NCI-H446 (cell line): ENCODE data around the gene CRAT.
"Not testable (repeated sequence)": the region's sequence is repeated elsewhere in the genome, so short reads cannot be mapped to it uniquely, and the experiment has no call there.

Experiments
- DNase-seq, 2 experiments: peaks; one replicate each; lab custom pipeline; 2025; lab: John Stamatoyannopoulos, UW

Gene CRAT

DNA sequence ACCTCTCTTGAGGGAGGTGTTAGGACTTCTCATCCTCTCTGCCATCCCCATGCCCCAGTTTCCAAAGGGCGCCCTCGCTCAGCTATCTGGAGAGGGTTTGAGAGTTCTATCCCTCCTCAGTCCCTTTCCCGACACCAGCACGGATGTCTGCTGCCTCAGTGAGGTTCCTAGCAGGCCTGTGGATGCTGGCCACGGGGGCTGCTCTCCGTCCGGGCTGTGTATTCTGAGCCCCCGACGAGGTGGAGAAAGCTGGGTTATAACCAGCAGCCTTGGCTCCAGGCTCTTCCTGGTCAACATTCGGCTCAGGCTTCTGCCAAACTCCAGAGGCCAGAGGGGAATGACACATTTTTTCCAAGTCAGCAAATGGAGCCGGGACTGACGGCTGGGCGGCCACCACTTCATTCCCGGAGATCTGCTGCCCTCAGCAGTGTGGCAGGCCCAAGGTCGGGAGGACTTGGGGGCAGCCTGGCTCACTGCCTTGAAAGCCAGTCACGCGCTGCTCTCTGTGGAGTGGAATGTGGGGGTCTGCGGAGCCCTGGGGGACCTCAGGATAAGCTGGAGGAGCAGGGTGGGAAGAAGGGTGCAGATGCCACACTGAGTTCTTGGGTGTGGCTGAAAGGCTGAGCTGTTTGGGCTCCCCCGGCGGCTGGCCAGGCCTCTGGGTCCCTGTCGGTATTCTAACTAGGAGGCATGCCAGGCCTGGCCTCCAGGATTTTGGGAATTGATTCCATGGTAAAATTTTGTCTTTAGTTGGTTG is 28.1 kb upstream of the CRAT start:
- DNase-seq: no peak

DNA sequence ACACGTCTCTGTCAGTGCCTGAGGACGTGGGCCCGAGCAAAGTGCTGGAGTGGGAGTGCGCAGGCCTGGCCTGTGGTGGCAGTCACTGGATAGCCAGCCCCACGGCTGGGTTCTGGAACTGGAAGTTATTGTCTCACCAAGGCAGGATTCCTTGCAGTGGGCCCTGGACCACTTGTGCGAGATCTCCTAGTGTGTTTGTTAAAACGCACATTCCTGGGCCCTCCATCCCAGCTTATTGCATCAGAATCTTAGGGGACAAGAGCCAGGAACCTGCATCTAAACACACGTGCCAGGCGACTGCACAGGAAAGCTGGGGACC is 27.5 kb upstream of the CRAT start:
- DNase-seq: no peak

DNA sequence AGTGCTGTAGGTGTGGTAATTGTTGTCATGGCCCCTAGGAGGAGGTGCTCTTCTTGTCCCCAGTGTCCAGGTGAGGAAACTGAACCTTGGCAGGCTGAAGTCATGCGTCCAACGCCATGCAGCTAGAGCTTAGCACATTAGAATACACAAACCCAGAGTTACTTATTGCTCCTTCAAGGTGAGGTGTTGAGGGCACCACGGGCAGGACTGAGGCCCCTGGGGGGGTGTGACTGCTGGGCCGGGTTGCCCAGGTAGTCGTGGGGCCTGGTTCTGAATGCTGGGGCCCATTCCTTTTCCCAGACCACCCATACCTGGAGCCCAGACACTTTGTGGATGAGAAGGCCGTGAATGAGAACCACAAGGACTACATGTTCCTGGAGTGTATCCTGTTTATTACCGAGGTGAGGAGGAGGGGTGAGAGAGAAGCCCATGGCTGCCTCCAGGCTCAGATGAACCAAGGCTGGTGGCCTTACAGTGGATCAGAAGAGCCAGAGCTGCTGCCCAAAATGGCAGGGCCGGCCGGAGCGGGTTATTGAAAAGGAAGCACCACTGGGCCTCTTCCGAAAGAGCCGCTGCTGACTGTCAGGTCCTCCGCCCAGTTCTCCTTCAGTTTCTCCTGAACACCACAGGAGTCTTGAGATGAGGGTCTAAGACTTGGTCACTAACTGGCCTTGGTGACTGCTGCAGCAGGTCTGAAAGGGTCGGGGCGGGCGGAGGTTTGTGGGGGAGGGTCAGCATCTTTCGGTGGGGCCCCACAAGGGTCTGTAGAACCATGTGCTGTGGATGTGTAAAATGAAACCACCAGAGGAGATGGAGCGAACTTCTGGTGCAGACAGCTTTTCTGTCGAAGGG is 26.9 kb upstream of the CRAT start:
- DNase-seq: no peak

DNA sequence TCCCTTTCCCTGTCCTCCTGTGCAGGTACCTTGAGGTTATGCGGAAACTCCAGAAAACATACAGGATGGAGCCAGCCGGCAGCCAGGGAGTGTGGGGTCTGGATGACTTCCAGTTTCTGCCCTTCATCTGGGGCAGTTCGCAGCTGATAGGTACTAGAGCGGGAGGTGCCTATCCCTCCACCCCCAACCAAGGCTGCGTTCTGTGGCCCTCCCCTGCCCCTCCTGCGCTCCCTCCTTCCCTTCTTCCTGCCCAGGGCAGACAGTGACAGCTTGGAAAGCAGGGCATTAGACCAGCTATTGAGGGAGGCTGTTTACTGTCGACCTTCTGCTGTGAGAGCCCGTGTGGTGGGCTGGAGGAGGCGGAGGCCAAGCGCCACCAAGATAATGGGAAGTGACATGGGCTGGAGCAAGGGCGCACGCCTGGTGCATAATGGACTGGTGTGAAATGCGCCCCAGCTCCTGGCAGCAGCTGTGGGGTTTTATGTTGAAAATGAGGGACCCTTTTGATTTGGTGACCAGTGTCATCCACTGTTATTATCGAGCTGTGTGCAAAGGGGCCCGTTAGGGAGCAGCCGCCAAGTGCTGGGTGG is 25.9 kb upstream of the CRAT start:
- DNase-seq: no peak

DNA sequence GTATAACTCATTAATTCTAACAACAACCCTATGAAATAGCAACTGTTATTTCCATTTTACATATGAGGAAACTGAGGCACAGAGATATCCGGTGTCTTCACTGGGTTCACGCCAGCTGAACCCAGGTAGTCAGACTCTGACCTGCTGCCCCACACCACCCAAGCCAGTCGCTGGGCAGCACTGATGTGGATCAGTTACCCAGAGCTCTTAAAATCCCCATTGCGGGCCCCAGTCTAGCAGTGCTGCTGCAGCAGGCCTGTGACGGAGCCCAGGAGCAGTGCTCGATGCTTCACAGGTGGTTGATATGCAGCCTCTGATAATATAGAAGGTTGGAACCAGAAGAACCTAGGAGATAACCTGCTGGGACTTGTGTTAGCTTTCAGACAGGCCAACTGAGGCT is 24.9 kb upstream of the CRAT start:
- no peak for DNase-seq

DNA sequence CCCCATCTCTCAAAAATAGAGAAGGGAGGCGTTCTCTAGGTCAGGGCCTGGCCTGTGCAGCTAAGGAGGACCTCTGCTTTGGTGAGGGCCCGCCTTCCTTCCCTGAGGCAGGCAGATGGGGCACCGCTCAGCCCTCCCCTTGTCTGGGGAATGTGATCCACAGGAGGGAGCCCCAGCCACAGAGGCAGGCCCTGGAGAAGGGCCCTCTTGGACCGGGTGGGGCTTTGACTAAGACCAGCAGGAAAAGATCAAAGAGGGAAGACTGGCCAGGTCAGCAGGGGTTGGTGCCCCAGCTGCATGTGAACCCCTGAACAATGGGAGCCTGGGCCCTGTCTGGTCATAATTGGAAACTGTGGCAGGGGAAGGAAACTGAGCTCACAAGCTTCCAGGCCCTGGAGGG is 22.5 kb upstream of the CRAT start:
- DNase-seq: no peak

DNA sequence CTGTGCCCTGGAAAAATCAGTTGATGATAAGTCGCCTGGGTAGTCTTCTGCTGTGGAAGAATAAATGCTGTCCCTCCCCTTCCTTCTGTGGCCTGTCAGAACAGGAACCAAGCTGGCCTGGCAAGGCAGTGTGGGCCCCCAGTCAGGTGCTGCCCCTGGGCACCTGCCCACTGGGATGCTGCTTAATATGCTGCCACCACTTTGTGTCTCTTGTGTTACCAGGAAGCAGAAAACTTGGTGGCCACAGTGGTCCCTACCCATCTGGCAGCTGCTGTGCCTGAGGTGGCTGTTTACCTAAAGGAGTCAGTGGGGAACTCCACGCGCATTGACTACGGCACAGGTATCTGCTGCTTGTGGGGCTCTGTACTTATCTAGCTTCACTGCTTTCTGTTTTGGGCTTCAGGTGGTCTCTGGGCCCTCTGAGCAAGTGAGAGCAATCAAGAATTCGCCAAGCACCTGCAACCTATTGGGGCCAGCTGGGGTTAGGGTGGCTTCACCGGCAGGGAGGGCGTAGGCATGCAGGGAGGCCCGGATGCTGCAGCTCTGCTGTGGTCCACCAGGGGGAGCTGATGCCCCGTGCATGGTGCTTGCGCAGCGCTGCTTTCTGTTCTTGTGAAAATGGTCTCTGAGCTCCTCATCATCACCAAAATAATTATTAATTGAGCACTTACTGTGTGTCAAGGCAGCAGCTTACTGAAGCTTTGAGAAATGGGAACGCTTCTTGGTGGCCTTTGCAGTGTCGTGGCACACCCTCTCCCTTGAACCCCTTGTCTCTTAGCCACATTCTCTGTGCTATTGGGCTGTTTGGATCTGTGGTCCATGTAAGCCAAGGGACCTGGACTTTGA is 20.9 kb upstream of the CRAT start:
- DNase-seq: peak in 1 of 2 experiments; percentile 43

DNA sequence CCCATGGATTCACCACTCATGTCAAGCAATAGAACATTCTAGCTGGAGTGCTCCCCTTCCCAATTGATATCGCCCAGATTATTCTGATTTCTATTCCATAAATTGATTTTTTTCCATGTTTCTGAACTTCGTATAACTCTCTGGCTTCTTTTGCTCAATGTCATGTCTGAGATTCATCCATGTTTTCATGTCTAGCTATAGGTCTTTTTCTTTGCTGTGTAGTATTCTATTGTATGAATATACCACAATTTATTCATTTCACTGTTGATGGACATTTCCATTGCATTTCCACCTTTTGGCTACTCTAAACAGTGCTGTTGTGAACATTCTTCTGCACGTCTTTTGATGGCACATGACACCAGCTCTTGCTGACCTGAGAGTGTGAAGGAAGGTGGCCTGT is 20.2 kb upstream of the CRAT start:
- no peak for DNase-seq

DNA sequence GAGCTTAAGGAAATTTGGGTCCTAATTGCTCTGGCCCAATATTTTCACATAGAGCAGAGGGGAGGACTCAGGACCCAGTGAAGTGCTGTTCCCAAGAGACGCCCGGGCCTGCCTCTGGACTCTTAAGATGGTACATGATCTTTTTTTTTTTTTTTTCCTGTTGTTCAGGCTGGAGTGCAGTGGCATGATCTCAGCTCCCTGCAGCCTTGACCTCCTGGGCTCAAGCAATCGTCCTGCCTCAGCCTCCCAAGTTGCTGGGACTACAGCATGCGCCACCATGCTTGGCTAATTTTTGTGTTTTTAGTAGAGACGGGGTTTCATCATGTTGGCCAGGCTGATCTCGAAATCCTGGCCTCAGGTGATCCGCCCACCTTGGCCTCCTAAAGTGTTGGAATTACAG is 19.7 kb upstream of the CRAT start:
- not testable (repeated sequence) for DNase-seq

DNA sequence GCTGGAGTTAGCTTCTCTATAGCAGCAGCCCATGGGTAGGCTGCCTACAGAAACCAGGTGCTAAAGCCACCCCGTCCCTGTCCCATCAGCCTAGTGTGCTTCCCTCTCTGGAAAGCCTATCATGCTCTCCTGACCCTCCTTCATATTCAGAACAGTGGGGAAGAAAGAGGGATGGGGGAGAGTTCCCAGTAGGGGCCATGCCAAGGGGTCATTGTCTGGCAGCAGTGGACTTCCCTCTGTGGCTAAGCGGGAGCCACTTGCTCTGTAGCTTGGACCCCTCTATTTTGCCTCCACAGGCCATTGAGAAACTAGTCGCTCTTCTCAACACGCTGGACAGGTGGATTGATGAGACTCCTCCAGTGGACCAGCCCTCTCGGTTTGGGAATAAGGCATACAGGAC is 18.1 kb upstream of the CRAT start:
- DNase-seq: no peak

DNA sequence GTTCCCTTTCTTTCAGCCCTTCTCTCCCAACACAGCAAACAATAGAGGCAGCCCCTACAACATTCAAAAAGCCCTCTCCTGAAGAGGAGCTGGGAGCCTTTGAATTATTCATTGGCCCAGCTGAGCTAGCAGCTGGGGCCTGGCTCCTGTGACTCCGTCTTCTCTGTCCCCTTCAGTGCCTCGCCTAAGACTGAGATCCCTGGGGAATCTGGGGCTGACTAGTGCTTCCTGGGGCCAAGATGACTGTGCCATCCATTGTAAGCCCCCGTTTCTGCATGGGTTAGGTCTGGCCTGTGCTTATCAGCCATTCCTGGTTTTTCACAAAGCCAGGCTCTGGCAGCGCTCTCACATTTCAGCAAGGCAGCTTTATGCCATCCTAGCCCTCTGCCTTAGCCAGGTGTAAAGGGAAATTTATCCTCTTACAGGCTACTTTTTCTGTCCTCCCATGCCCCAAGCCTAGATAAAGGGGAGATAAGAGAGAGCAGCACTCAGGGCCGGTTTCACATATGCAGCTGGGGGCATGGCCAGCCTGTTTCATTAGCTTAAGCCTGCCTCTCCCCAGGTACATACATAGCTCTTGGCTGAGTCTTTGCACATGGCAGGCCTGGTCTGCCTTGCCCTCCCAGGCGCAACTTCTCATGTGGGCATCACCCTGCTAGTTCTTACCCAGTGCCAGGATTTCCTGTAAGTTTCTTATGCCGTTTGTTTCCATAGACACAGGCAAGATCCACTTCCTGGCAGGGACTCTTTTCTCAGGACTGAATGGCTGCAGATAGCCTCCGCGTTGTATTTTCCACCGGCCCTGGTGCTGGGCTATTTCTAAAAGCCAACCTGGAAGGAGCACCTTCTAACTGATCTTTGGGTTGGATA is 16.4 kb upstream of the CRAT start:
- DNase-seq: no peak

DNA sequence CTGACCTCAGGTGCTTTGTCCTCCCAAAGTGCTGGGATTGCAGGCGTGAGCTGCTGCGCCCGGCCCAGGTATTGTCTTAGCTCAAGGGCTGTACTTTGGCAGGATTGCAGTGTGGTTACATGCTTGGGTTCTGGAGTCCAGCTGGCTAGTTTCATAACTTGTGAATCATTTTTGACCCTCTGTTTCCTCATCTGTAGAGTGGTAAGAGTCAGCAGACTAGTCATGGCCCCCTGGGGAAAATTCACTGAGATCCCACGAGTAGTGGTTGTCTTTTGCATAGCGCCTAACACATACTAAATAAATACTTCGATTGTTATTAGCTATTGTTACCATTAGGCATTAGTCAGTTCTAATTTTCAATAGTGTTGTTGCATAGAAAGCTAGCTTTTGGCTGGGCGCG is 14.9 kb upstream of the CRAT start:
- no peak for DNase-seq

DNA sequence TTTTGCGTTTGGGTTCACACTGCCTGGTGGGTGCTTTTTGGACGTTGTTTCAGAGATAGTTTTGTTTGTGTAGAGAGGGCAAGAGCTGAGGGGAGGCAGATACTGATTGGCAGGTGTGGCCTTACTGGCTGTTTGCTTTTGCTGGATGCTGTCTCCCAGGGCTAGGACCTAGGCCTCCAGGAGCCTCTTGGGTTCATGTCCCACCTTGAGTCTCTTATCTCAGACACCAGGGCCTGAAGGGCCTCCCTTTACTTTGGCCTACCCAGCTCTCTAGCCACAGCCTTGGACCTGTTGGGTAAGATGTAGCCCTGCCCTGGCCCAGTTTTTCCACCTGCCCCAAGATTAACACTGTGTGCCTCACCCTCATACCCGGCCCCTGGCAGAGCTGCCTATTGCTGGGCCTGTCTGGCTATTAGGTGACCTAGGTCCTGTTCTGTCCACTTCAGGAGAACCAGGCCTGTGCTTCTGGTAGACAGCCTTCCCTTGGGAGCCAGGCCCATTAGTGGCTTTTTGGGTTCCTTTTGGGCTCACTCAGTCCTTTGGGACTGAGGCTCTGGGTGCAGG is 14.0 kb upstream of the CRAT start:
- no peak for DNase-seq

DNA sequence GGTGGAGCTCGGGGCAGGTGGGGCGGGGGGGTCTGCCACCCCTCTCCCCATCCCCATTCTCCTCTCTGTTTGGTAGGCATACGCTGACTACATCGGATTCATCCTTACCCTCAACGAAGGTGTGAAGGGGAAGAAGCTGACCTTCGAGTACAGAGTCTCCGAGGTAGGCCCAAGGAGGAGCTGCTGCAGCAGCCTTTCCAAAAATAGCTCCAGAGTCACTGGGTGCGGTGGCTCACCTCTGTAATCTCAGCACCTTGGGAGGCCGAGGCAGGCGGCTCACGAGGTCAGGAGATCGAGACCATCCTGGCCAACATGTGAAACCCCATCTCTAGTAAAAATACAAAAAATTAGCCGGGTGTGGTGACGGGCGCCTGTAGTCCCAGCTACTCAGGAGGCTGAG is 12.4 kb upstream of the CRAT start:
- DNase-seq: not testable (repeated sequence)

DNA sequence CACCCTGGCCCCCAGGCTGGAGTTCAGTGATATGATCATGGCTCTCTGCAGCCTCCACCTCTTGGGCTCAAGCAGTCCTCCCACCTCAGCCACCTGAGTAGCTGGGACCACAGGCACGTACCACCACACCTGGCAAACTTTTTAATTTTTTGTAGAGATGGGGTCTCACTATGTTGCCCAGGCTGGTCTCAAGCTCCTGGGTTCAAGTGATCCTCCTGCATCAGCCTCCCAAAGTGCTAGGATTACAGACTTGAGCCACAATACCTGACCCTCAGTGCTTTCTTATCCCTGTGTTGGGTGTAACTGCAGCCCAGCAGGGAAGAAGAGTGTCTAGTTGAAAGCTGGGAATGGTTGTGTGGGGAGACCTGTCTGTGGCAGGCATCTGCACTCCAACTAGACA is 11.5 kb upstream of the CRAT start:
- no peak for DNase-seq

DNA sequence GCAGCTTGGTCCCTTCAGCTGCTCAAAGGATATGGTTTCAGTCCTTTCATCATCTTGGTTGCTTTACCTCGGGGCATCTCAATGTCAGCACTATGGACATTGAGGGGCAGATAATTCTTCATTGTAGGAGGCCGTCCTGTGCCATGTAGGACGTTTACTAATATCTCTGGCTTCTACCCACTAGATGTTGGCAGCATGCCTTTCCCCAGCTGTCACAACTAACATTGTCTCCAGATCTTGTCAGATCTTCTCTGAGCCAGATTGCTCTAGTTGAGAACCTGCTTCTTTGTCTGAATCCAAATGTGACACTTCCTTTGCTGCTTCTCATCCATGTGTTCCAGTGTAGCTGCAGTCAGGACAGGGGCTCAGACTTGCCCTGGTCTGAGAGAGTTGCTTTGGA is 10.9 kb upstream of the CRAT start:
- peak in 1 of 2 experiments; percentile 37 for DNase-seq

DNA sequence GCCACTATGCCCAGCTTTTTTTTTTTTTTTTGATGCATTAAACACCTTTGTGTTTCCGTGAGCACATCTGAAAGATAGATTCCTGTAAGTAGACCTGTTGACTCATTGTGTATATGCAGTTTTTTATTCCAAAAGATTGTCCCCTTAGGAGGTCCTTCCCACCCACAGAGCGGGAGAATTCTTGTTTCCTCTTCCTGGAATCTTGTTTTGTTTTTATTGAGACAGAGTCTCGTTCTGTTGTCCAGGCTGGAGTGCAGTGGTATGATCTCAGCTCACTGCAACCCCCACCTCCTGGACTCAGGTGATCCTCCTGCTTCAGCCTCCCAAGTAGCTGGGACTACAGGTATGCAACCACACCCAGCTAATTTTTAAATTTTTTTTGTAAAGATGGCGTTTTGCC is 8.2 kb upstream of the CRAT start:
- DNase-seq: no peak

DNA sequence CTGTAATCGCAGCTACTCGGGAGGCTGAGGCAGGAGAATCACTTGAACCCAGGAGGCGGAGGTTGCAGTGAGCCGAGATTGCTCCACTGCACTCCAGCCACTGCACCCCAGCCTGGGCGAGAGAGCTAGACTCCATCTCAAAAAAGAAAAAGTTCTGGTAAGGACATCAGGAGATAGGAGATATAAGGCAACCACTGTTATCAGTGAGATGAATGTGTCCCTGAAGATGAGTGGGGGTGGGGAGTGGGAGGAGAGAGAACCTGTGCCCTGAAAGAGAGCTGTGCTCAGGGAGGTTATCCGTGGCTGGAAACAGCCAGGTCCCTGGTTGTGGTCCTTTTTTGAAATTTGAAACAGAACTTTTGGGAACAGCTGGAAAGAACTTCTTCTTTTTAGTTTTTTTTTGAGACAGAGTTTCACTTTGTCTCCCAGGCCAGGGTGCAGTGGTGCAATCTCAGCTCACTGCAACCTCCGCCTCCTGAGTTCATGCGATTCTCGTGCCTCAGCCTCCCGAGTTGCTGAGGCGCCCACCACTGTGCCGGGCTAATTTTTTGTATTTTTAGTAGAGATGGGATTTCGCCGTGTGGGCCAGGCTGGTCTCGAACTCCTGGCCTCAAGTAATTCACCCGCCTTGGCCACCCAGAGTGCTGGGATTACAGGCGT is 3.2 kb upstream of the CRAT start:
- DNase-seq: no peak

DNA sequence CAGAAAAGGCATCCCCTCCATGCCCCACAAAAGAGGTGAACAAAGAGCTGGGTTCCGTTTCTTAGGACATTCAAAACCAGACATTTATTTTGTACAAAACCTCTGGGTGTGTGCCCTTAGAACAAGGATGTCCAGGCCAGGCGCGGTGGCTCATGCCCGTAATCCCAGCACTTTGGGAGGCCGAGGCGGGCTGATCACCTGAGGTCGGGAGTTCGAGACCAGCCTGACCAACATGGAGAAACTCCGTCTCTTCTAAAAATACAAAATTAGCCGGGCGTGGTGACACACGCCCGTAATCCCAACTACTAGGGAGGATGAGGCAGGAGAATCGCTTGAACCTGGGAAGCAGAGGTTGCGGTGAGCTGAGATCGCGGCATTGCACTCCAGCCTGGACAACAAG is 1.9 kb upstream of the CRAT start:
- not testable (repeated sequence) for DNase-seq

DNA sequence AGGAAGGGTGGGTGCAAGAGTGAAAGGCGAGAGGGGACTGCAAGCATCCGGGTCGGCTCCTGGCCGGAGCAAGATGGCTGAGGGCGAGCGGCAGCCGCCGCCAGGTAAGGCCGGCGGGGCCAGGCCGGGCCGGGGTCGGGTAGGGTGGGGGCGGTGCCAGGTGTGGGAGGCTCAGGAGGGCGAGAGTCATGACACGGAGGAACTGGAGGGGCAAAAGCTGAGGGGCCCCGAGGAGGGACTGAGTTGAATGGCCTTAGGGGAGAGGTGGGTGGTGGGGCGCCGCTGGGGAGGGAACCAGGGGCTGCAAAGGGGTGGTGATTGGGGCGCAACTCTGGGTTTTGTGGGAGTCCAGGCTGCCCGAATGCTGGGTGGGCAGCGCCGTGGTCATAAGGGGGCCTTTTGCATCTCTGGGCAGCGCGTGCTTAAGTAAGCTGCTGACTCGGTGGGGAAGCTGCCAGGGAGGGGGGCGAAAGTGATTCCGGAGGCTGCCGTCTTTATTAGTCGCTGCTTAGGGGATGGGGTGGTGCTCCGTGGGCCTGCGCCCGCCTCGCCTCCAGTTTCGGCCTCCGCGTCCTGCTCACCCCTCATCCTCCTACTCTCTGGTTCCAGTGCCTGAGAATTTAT is 1.0 kb upstream of the CRAT start:
- peak in 1 of 2 experiments; percentile 31 for DNase-seq
